NCI-H2196 (cell line): ENCODE results near the gene ZNF561.
"Not testable (repeated sequence)": the region's sequence is repeated elsewhere in the genome, so short reads cannot be mapped to it uniquely, and the experiment has no call there.

Experiments used
- DNase-seq: peaks from one replicate; lab custom pipeline; 2025; ENCODE audit not compliant: unreplicated experiment; lab: John Stamatoyannopoulos, UW

Gene ZNF561

DNA sequence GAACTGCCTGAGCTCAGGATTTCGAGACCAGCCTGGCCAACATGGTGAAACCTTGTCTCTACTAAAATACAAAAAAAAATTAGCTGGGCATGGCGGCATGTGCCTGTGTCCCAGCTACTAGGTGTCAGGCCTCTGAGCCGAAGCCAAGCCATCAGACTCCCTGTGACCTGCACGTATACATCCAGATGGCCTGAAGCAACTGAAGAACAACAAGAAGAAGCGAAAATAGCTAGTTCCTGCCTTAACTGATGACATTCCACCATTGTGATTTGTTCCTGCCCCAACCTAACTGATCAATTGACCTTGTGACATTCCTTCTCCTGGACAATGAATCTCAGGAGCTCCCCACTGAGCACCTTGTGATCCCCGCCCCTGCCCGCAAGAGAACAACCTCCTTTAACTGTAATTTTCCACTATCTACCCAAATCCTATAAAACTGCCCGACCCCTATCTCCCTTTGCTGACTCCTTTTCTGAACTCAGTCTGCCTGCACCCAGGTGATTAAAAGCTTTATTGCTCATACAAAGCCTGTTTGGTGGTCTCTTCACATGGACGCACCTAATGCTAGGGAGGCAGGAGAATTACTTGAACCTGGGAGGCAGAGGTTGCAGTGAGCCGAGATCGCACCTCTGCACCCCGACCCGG, 38.8 kb downstream of the ZNF561 start:
- DNase-seq: not testable (repeated sequence)

- no peak for DNase-seq
Observed at GRCh38 chr19:9580728-9581127, 40.3 kb downstream of the ZNF561 start.

- DNase-seq: no peak
Observed at GRCh38 chr19:9570255-9570654, 50.8 kb downstream of the ZNF561 start.

GRCh38 chr19:9566729-9567128, 54.3 kb downstream of the ZNF561 start:
- no peak for DNase-seq

DNA sequence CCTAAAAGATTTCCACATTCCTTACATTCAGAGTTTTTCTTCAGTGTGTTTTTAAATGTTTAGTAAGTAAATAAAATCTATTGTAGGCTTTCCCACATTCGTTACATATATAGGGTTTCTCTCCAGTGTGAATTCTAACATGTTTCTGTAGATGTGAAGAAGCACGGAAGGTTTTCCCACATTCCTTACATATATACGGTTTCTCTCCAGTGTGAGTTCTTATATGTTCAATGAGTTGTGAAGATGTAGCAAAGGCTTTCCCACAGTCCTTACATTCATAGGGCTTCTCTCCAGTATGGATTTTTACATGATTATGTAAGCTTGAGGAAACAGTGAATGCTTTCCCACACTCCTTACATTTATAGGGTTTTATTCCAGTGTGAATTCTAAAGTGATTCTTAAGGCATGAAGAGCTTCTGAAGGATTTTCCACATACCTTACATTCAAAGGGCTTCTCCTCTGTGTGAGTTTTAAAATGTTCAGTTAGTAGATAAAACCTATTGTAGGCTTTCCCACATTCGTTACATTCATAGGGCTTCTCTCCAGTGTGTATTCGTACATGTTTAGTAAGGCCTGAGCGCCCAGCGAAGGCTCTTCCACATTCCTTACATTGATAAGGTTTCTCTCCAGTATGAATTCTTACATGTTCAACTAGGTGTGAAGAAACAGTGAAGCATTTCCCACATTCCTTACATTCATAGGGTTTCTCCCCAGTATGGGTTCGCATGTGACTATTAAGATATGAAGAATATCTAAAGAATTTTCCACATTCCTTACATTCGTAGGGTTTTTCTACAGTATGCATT, 54.9 kb downstream of the ZNF561 start:
- no peak for DNase-seq
